GM23248 (cell line): ENCODE results near the gene MID1IP1. TPM values are rescaled to one million over a fixed set of nuclear protein-coding genes. Genes with fewer than 3 reads are reported as not detected.

ENCODE experiments used
- DNase-seq: peaks from one replicate; pipeline ENCODE4 v3.0.0-alpha.2; 2015
- H2AFZ ChIP-seq: fragments of 200-600 bp; sonication (generic); 2 replicates; pipeline ENCODE4 v1.6.1; 2016; ENCODE audit warnings: antibody characterized with exemption
- H3F3A ChIP-seq: fragments of 200-600 bp; sonication (generic); 2 replicates; pipeline ENCODE4 v1.6.1; 2016; ENCODE audit warnings: mild to moderate bottlenecking, antibody characterized with exemption, mixed run types; ENCODE audit not compliant: insufficient read depth
- H3K27ac ChIP-seq: fragments of 200-600 bp; sonication (generic); 2 replicates; pipeline ENCODE4 v1.5.1; 2016; ENCODE audit warnings: mild to moderate bottlenecking
- H3K27me3 ChIP-seq: fragments of 200-600 bp; sonication (generic); replicated peaks from 2 replicates; pipeline ENCODE4 v1.6.1; 2016; ENCODE audit warnings: mild to moderate bottlenecking; ENCODE audit not compliant: insufficient read depth
- H3K36me3 ChIP-seq: fragments of 200-600 bp; sonication (generic); 2 replicates; pipeline ENCODE4 v1.6.1; 2016; ENCODE audit warnings: low read depth, mild to moderate bottlenecking
- H3K4me1 ChIP-seq: fragments of 200-600 bp; sonication (generic); 2 replicates; pipeline ENCODE4 v1.6.1; 2016; ENCODE audit warnings: mild to moderate bottlenecking; ENCODE audit not compliant: insufficient read depth
- H3K4me2 ChIP-seq: fragments of 200-600 bp; sonication (generic); one replicate; pipeline ENCODE4 v1.6.1; 2016; ENCODE audit warnings: mild to moderate bottlenecking; ENCODE audit not compliant: unreplicated experiment
- H3K4me3 ChIP-seq: fragments of 200-600 bp; sonication (generic); 2 replicates; pipeline ENCODE4 v1.5.1; 2016; ENCODE audit warnings: mild to moderate bottlenecking
- H3K79me2 ChIP-seq: fragments of 200-600 bp; sonication (generic); 2 replicates; pipeline ENCODE4 v1.6.1; 2016; ENCODE audit warnings: mild to moderate bottlenecking; ENCODE audit not compliant: insufficient read depth
- H3K9ac ChIP-seq: fragments of 200-600 bp; sonication (generic); 2 replicates; pipeline ENCODE4 v1.6.1; 2016; ENCODE audit warnings: mild to moderate bottlenecking
- H3K9me2 ChIP-seq: fragments of 200-600 bp; sonication (generic); 2 replicates; pipeline ENCODE4 v1.6.1; 2016; ENCODE audit warnings: mixed run types, mild to moderate bottlenecking, moderate library complexity; ENCODE audit not compliant: insufficient read depth
- H3K9me3 ChIP-seq: fragments of 200-600 bp; sonication (generic); one replicate; pipeline ENCODE4 v1.6.1; 2017; ENCODE audit warnings: low read depth
- H4K20me1 ChIP-seq: fragments of 200-600 bp; sonication (generic); 2 replicates; pipeline ENCODE4 v1.6.0; 2016; ENCODE audit not compliant: insufficient read depth
- EZH2 ChIP-seq: fragments of 200-600 bp; sonication (generic); IDR thresholded peaks from 2 replicates; pipeline ENCODE4 v1.6.1; 2018; ENCODE audit warnings: antibody characterized with exemption, mild to moderate bottlenecking; ENCODE audit not compliant: insufficient read depth, poor library complexity, severe bottlenecking
- EZH2phosphoT487 ChIP-seq: fragments of 200-600 bp; sonication (generic); IDR thresholded peaks from 2 replicates; pipeline ENCODE4 v1.6.1; 2018; ENCODE audit warnings: antibody characterized with exemption, moderate library complexity, mild to moderate bottlenecking, low read depth; ENCODE audit not compliant: insufficient read depth
- WGBS, 2 experiments: methylation state at CpG; one replicate each; pipeline ENCODE4 v1.1.6; 2015 to 2017; ENCODE audit warnings: low lambda C conversion rate in 2 of 2, low coverage in 1 of 2; ENCODE audit errors: missing lambda C conversion rate in 2 of 2; 5-methylcytosine and 5-hydroxymethylcytosine counted together
- in situ Hi-C: fragments of 300-500 bp; cut with MboI; formaldehyde crosslinking; loops from 2 replicates; pipeline ENCODE4 v1.15.0; 2020
- polyA plus RNA-seq: library from polyadenylated mRNA; unstranded; fragments of >200 nt; fragmentation: Nextera tagmentation; extraction: Ambion mirVana; gene quantifications from 2 replicates; pipeline ENCODE4 v1.2.1, GENCODE V29; 2016
- total RNA-seq: library from RNA; depleted of rRNA; stranded (reverse); fragments of >200 nt; shearing (Covaris generic); gene quantifications from 2 replicates; pipeline ENCODE4 v1.2.3, GENCODE V29; 2014; rRNA removed

Gene MID1IP1, protein sequence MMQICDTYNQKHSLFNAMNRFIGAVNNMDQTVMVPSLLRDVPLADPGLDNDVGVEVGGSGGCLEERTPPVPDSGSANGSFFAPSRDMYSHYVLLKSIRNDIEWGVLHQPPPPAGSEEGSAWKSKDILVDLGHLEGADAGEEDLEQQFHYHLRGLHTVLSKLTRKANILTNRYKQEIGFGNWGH
- 32.1 and 41.9 TPM in 2 replicates for total RNA-seq
- polyA plus RNA-seq, result 4.7 and 4.8 TPM in 2 replicates

DNA sequence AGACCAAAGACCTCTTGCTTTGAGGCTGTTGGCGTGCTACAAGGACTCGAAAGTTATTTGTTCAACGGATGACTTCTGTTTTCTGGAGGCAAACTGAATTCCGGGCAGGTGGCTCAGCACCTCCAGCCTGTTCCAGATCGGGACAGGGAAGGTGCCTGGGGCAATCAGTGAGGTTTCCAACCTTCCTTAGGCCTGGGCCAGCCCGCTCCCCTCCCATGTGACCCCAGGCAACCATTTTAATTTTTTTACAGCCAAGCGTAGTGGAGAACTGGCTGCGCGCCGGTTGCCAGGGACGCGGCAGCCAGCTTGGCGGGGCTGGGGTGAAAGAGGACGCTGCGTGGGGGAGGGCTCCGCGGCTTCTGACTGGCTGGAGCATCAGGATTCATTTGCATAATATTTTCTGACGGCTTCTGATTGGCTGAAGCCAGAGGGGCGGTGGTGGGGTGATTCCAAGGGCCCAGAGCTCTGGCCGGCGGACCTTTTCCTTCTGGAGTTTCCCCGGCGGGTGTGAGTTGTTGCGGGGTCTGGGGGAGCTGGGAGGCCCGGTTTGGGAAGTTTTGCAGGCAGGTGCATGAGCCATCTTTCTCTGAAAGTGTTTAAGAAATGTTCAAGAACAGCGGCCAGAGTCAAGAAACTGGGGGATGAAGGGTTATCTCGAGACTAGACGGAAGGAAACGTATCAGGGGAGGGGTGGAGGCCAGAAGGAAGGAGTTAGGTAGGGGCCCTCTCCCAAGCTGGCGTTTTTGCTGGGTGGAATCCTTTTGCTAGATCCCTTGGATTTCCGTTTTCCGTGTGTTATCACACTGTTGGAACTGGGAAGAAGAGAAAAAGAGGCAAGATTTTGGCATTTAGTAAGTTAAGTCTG lies at the start of gene MID1IP1:
Gene MID1IP1, plus strand, starts transcription at position 479 of the 865 bp plus-strand sequence. CDS start 3,488 bp downstream, outside the sequence.
- Histone ChIP-seq H3K9me3 (no peaks in the 10 kb centered on the region), H4K20me1 (no peaks in the 10 kb centered on the region), H3K9me2 (no peaks in the 10 kb centered on the region), H3K4me1 (peaks cover 46% of the 10 kb centered on the region), H3K36me3 (no peaks in the 10 kb centered on the region), H3K27ac (peak within 1 kb of the TSS; percentile 95), H3K27me3 (no peaks in the 10 kb centered on the region), H2AFZ (peak within 1 kb of the TSS; percentile 78), H3K4me3 (peak within 1 kb of the TSS; percentile 89), H3K9ac (peak within 1 kb of the TSS; percentile 97), H3K79me2 (peaks cover 16% of the 10 kb centered on the region), H3K4me2 (peak within 1 kb of the TSS; percentile 89), H3F3A (peaks cover 43% of the 10 kb centered on the region)
- peak; percentile 91 for DNase-seq
- TF ChIP-seq EZH2phosphoT487 (no peak), EZH2 (no peak)
- 1% methylated on average over 27 to 30 of the region's 32 CpGs for WGBS, 2 experiments
- in situ Hi-C loops, result no loop called here

DNA sequence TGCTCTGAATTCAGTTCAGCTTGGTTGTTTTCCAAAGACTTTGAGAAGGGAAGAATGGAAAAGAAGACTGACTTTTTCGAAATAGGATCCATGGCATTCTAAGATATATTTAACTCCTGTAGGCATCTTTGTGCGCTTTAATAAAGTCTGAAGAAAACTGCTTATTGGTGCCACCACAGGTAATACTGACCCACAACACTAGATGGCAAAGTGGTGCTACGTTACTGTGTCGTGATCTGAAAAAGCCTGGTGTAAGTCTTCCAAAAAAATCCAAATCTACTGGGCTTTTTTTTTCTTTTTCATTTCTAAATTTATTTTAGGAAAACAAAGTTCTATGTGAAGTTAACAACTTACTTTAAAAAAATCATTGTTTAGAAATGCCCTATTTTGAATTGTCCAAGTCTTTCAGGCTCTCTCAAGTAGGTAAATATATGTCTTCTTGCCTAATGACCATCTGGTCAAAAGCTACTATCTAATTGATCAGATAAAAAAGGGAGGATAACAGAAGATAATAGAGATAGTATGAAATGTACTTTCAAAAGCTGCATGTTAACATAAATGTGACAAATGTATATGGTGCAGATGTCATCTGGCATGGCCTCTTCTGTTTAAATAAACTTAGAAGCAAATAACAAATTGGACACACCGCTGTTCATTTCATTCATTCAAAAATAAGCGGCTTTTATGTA lies 47.0 kb upstream of the MID1IP1 start:
- no peaks in the 10 kb centered on the region for H3K9me3 ChIP-seq
- H3K4me3 ChIP-seq, result no peak overlapping the region
- TF ChIP-seq EZH2phosphoT487, result no peak
- TF ChIP-seq EZH2, result no peak
- H3K27me3 ChIP-seq, result no peaks in the 10 kb centered on the region
- no peak overlapping the region for H3K27ac ChIP-seq
- WGBS, 2 experiments, result 15 to 19% methylated on average over 6 of the region's 6 CpGs
- H3F3A ChIP-seq, result no peaks in the 10 kb centered on the region
- in situ Hi-C loops, result loop anchor here (10.0 to 25.0 kb wide), 2 partner anchors 233 to 391 kb away; no protein-coding TSS in a partner anchor
- H3K79me2 ChIP-seq, result no peaks in the 10 kb centered on the region
- H3K9ac ChIP-seq, result no peak overlapping the region
- no peaks in the 10 kb centered on the region for H3K9me2 ChIP-seq
- H3K4me2 ChIP-seq, result no peak overlapping the region
- H2AFZ ChIP-seq, result no peak overlapping the region
- H3K4me1 ChIP-seq, result no peaks in the 10 kb centered on the region
- H3K36me3 ChIP-seq, result no peaks in the 10 kb centered on the region
- peak; percentile 61 for DNase-seq
- no peaks in the 10 kb centered on the region for H4K20me1 ChIP-seq

DNA sequence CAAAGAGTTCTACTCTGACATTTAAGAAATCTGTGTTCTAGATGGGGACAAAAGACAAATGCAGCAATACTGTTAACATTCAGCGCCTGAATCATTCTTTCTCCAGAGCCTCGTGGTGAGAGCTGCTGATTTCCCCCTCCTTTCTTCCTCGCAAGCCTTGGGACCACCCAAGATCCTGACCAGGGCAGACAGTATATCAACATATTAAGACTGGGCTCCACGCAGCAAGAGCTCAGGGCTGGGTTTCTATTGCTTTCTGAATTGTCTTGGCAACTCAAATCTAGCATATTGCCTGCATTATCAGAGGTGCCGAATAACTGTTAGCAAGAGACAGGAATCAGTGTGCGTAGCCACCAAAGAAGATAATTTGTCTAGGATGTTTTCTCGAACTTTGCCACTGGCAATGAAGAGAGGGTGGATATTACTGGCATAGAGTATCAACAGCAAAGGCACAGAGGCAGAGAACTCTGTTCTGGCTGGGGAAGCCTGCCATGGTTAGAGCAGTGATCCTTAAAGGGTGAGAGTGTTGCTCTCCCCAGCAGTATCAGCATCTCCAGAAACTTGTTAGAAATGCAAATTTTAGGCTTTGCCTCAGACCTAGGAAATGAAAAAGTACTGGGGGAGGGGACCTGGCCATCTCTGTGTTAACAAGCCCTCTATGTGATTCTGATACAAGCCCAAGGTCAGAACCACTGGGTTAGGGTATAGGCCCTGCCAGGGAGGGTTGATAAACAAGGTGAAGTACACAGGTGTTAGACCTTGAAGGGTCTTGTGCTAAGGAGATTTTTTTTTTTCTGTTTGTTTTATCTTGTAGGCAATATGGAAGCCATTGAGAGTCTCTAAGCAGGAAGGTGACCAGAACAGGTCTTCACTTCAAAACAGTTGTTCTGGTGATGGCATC lies 46.2 kb upstream of the MID1IP1 start:
- Histone ChIP-seq H2AFZ (no peak overlapping the region), H3F3A (no peaks in the 10 kb centered on the region), H3K36me3 (no peaks in the 10 kb centered on the region), H3K9me3 (no peaks in the 10 kb centered on the region), H4K20me1 (no peaks in the 10 kb centered on the region), H3K4me1 (no peaks in the 10 kb centered on the region), H3K27ac (no peak overlapping the region), H3K4me3 (no peak overlapping the region), H3K79me2 (no peaks in the 10 kb centered on the region), H3K9ac (no peak overlapping the region), H3K27me3 (no peaks in the 10 kb centered on the region), H3K4me2 (no peak overlapping the region), H3K9me2 (no peaks in the 10 kb centered on the region)
- WGBS, 2 experiments, result 22 to 26% methylated on average over 7 of the region's 7 CpGs
- no peak for DNase-seq
- no peak for TF ChIP-seq EZH2phosphoT487
- TF ChIP-seq EZH2, result no peak
- in situ Hi-C loops, result loop anchor here (10.0 to 25.0 kb wide), 2 partner anchors 232 to 390 kb away; no protein-coding TSS in a partner anchor
